DMS53 (cell line): ENCODE data around the gene EDARADD.
"Not testable (repeated sequence)": the region's sequence is repeated elsewhere in the genome, so short reads cannot be mapped to it uniquely, and the experiment has no call there.

ENCODE experiments used
- DNase-seq: peaks from one replicate; lab custom pipeline; 2025; lab: John Stamatoyannopoulos, UW

The EDARADD gene

DNA sequence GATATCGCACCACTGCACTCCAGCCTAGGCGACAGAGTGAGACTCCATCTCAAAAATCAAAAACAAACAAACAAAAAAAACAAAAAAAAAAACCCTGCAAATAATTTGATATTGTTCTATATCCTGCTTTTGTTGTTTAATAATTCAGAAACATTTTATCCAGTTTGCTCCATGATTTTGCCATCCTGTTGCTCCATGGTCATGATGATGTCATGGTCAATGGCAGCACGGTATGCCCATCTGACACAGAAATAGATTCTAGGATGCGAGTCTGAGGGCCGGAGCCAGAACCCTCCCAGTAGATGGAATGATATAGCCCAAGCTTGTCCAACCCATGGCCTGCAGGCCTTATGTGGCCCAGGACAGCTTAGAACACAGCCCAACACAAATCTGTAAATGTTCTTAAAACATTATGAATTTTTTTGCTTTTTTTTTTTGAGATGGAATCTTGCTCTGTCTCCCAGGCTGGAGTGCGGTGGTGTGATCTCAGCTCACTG is 39.8 kb downstream of the EDARADD start:
- DNase-seq = no peak

DNA sequence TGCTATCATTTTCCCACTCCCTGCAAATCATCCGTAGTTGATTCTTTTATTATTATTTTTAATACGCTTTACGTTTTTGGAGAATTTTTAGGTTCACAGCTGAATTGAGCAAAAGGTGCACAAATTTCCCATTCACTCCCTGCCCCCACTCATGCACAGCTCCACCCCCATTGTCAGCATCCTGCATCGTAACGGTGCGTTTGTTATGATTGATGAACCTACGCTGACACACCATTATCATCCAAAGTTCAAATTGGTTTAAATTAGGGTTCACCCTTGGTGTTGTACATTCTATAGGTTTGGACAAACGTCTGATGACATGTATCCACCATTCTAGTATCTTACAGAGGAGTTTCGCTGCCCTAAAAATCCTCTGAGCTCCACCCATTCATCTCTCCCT is 44.5 kb downstream of the EDARADD start:
- DNase-seq = no peak

DNA sequence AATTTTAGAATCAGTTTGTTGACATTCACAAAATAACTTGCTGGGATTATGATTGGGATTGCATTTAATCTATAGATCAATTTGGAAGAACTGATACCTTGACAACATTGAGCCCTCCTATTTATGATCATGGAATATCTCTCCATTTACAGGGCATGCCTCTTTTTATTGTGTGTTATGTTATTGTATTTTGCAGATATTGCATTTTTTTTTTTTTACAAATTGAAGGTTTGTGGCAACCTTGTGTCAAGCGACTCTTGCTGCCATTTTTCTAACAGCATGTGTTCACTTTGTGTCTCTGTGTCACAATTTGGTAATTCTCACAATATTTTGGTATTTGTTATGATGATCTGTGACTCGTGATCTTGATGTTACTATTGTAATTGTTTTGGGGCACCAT is 46.3 kb downstream of the EDARADD start:
- DNase-seq = no peak

DNA sequence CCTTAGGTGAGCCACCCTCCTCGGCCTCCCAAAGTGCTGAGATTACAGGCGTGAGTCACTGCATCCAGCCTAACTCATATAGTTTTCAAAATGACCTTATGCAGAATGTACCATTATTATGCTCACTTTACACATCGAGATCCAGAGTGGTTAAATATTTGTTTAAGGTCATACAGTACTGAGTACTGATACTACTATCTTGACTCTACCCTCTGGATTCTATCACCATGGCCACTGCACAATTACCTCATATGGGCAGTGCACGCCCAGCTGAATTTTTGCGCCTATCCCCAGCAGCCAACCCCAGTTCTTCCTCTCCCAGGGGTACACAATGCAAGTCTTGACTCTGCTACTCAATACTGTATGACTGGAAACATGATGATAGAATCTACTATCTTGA is 56.7 kb downstream of the EDARADD start:
- peak; percentile 62 for DNase-seq

DNA sequence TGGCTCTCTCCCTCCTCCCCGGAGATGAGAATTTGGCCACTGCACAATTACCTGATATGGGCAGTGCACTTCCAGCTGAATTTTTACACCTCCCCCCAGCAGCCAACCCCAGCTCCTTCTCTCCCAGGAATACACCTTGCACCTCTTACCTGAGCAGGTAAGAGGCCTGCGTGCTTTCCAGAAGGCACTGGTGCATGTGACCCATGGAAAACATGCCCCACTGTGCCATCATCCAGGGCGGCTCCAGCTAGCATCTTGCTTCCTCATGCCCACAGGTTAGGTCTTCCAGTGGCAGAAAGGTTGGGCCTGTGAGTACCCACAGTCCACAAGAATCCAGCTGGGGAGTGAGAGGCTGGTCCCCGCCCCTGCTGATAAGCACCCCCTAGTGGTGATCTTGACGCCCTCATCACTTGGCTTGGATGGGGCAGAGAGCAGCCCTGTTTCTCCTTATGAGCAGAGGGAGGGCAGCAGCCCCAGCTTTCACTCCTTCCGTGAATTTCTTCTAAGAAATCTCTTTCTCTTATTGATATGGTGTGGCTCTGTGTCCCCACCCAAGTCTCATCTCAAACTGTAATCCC is 57.8 kb downstream of the EDARADD start:
- peak; percentile 53 for DNase-seq

DNA sequence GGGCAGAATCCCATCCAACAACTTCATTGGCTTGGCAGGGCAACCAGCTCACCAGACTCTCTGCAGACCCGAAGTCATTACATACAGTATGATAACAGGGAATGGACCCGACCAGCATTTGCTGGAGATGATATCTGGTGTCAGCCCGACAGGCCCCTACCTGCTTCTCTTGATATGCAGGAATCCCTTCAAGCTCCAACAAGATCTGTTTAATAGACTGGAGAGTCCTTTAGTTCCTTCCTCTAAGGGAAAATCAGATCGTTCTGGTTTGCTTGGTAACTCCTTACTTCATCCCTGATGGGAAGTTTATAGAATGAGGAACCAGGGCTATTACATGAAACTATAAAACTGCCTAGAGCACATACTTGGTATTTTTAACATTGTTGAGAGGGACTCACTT is 61.2 kb downstream of the EDARADD start:
- DNase-seq = no peak

DNA sequence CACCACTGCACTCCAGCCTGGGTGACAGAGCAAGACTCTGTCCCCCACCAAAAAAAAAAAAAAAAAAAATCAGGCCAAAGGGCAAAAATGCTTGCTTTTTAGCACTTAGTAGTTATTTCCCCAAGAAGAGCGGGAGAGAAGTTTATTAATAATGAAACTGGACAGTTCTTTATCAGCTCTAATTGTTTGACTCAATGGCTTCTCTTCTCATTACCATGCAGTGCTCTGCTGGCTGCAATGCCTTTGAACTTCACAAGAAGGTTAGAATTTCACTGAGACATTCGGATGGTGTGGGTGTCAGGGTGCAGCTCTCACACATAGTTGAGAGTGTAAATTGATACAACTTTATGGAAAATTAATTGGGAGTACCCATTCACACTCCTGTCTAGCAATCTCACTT is 63.7 kb downstream of the EDARADD start:
- DNase-seq = no peak

DNA sequence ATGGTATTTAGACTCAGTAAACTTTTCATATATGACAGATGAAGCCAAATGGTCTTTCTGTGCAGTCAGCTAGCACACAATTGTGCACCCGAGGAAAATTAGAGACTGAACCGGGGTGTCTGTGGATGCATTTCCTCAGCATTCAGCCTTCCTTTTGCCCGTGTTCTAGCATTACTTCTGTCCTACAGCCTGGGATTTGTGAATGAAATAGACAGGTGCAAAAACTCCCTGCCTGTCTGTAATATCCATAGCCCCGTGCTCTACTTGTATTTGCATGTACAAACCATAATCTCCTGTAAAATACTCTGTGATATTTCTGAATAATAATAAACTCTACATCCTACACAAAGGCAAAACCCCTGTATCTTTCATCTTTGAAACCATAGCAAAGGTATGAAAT is 64.9 kb downstream of the EDARADD start:
- DNase-seq = no peak

DNA sequence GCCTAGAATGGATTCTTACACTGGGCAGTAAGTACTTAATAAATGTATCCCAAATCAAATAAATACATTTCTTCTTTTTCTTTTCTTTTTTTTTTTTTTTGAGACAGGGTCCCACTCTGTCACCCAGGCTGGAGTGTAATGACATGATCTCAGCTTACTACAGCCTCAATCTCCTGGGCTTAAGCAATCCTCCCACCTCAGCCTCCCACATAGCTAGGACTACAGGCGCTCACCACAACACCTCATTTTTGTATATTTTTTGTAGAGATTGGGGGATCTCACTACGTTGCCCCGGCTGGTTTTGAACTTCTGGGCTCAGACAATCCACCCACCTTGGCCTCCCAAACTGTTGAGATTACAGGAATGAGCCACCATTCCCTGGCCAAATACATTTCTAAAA is 66.0 kb downstream of the EDARADD start:
- no peak for DNase-seq

DNA sequence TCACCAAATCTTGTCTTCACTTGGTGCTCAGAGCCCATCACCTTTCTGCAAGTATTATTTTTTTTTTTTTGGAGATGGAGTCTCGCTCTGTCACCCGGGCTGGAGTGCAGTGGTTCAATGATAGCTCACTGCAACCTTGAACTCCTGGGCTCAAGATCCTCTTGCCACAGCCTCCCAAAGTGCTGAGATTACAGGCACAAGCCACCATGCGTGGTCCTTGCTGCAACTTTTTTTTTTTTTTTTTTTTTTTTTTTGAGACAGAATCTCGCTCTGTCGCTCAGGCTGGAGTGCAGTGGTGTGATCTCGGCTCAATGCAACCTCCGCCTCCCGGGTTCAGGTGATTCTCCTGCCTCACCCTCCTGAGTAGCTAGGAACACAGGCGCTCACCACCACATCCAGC is 70.1 kb downstream of the EDARADD start:
- DNase-seq = not testable (repeated sequence)

DNA sequence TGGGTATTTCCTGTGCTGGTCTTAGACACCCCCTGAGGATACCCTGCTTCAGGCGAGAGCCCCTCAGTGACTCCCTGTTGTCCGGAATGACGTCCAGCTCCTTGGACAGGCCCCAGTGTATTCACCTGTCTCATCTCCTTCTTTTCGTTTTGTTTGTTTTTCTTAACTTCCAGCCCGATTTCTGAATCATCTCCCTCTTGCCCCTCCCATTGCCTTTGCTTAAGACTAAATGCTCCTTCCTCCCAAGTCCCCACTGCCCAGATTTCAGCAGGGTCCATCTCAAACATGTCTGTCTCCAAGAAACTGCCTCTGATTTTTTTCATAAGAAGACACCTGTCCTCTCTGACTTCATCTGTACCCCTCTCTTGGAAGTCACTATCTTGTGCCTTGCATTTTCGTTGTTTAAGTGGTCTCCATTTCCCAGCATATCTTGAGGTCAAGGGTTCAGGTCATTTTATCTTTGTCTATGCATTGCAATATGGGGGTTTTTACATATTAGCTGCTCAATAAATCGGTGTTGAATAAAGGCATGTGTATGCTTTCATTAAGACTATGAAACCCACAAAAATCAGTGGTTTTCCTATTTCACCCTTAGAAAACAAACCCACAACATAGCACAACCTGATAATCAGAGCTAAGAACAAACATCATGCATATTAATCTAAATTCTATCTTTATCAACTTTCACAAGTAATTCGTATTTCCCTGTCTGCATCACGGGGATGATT is 71.3 kb downstream of the EDARADD start:
- no peak for DNase-seq

DNA sequence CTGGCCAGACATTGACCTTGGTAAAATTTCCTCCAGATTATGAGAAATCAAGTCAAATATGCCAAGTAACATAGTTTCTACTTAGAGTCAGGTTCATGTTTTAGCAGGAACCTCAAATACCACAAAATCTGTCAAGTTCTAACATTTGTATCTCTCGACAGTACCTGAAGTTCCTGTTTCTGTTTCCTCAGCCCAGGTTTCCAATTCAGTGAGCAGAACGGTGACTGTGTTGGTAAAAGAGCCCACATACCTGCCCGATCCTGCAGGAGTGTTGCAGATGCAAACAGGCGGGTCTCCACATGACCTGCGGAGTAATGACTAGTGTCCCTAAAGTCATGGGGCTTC is 71.8 kb downstream of the EDARADD start:
- no peak for DNase-seq

DNA sequence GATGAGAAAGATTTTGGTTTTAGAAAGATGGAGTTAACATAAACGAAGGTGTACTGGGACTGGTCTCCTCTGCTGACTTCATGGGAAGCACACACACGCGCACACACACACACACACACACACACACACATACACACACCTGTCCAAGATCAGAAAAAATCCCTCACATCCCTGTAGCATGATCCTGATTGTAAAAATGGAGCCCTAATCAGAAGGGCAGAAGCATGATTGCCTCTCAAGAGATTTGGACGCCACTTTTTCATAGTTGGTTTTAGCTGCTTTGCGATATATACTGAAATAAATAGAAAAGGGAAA is 73.2 kb downstream of the EDARADD start:
- no peak for DNase-seq

DNA sequence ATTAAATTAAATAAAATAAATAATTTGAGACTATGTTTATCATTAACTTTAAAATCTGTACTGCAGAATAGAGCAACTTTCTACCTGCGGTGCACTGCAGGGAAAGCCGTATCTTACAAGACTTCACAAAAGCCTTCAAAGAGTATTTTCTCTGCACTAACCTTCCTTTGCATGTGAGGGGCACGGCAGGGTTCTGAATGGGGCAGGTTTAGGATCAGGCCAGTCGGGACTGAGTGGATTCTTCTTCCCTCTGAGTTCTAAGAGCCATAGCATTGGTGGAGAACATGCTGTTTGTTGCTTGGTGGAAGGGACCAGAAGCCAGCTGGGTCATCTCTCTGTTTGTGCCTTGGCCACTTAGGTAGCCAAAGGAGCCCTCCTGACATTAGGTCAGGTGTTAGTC is 74.5 kb downstream of the EDARADD start:
- DNase-seq = no peak

DNA sequence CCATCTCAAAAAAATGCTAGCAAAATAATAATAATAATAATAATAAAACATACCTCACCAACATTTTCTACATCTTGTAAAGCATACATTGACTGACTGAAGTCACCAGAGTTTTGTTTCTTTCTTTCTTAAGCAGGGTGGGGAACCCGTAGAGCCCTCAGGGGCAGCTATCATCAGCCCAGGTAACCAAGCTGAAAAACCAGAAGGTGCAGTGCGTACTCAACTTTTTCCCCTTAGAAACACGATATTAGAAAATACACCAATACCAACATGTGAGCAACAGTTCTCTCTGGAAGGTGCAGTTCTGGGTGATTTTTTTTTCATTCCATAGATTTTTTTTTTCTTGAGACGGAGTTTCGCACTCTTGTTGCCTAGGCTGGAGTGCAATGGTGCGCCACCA is 75.4 kb downstream of the EDARADD start:
- DNase-seq = no peak

DNA sequence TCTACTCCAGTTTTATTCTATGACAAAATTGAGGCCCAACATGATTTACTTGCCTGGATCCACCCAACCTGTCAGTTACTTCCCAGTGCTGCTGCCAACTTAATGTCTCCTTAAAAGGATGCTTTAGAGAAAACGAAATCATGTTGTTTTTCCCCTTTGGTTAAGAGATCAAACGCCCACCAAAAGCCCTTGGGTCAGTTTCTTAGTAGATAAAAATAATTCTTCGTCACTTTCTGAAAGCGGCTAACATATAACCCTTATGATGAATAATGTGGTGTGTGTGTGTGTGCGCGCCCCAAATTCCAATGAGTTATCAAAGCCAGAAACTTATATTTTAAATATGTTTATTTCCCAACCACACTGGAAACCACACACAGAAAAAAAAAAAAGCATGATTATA is 77.0 kb downstream of the EDARADD start:
- DNase-seq = no peak

DNA sequence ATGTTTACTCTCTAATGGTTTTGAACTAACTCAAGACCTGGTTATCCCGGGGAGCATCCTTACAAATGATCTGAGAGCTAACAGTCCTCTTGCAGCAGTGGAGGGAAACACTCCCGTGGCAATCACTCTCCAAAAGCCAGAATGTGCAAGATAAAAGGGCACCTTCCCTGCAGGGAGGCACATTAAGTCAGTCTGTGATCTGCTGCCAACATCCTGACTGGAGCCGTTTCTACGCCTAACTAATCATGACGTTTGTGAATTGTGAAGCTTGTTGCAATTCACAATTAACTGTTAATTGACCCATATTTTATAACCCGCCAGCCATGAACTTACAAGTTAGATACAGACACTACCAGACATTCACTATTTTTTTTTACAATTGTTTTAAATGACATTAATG is 77.6 kb downstream of the EDARADD start:
- DNase-seq = no peak

DNA sequence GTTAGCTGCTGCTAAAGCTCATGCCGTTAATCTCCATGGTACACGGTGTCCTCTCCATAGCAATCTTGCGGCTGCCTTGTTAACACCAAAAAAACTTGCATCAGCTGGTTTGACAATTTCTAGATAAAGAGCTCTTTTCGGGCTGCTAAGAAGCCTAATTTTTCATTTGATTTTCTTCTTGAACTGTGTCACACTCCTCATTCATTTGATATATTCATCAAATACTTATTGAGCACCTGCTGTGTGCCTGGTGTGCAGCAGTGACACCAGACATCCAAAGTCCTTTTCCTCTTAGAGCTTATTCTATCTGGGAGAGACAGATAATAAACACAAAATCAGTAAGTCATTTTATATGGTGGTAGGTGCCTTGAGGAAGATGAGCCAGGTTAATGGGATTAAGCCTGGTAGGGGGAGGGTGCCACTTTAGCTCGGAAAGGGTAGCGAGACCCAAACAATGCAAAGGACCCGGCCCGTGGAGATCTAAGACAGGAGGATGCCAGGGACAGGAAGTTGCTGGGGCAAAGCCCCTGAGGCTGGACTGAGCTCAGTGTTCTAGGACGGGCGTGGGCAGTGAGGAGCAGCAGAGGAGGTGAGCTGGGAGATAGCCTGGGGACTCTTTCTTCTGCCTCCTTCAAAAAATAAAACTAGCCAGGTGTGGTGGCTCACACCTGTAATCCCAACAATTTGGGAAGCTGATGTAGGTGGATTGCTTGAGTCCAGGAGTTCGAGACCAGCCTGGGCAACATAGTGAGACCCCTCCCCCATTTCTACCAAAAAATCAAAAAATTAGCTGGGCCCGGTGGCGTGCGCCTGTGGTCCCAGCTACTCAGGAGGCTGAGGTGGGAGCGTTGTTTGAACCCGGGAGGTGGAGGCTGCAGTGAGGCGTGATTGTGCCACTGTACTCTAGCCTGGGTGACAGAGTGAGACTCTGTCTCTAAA is 79.0 kb downstream of the EDARADD start:
- no peak for DNase-seq

DNA sequence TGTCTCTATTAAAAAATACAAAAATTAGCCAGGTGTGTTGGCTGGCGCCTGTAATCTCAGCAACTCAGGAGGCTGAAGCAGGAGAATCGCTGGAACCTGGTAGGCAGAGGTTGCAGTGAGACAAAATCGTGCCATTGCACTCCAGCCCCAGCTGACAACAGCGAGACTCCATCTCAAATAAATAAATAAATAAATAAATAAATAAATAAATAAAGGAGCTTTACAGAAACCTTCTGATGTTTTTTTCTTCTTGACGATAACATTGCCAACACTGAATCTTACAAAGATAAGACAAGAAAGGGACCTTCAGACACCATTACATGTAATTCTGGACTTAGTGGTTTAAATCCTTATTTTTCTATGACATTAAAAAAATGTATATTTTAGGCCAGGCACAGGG is 81.9 kb downstream of the EDARADD start:
- DNase-seq = no peak

DNA sequence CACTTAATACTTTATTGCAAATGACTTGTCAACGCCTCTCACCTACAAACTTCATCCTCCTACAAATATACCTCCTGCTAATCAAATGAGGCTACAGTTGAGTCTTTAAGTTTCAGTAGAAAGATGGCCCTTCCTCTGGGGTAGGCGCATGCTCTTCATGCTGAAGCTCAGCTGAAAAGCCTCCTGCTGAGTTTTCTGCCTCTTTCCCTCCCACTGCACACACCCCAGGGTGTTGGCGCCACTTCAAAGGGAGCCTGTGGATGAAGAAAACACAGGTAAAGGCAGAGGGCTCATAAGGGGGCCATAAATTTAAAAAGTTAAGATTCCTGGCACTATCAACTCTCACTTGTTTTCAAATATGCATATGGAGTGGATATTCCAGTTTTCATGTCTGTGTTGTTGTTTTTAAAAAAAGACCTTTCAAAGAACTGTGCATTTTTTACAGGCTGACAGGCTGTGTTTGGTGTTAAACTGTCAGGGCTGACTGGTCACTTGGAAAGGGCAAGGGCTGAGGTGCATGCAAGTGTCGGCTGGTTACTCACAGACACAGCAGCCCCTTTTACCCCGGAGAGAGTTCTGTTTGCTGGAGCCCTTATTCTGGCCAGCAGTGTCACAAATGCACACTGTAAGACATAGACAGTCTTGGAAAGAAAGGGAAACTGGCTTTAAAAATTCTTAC is 86.8 kb downstream of the EDARADD start:
- DNase-seq = no peak

DNA sequence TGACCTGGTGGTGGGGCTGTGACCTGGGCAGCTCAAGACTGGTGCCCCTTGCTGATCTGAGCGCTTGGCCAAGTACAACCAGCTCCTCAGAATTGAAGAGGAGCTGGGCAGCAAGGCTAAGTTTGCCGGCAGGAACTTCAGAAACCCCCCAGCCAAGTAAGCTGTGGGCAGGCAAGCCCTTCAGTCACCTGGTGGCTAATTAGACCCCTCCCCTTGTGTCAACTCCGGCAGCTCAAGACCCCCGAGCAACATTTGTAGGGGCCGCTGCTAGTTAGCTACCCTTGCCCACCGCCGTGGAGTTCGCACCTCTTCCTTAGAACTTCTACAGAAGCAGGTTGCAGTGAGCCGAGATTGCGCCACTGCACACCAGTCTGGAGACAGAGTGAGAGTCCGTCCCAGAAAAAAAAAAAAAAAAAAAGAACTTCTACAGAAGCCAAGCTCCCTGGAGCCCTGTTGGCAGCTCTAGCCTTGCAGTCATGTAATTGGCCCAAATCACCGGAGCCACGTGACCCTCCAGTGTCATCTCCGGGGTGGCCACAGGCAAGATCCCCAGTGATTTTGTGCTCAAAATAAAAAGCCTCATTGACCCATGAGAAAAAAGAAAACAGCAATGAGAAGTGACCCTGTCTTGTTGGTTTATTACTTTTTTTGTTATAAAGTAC is 90.4 kb downstream of the EDARADD start:
- no peak for DNase-seq

DNA sequence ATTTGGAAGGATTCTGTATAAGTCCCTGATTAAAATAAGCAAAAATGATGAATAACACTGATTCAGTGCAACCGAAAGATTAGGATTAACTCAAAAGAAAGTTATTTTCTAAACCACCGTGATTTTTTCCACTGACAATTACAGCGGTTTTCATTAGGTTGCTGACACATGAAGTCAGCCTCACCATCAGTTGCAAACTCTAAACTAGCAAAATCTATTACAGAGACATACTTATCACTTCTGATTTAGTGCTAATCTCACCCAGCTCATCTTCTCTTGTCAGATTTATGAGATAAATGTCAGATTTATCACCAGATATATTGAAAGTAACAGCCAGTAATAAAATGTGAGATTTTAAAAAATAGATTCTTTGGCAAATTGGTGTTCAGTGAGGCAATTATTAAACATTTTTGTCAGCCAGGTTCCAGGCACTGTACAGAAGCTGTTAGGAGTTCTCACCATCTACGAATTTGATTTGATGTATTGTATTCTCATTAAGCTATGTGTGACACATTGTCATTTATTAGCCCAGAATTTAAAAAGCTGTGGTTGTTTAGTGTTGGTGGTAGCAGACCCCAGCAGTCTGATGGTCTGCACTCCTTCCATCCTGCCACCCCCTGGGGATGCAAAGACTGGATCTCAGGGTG is 92.4 kb downstream of the EDARADD start:
- no peak for DNase-seq
